Prostate gland (tissue), 2 donors: ENCODE data around the gene EEF1A2.

Source experiments
- CTCF ChIP-seq, 4 experiments: fragments of 200-600 bp in 2 of 4; fragments of 450-650 bp in 2 of 4; sonication (generic) in 2 of 4; IDR thresholded peaks; 1 replicate in 3 of 4; 2 replicates in 1 of 4; pipeline ENCODE4 v1.5.1; 2016 to 2019; ENCODE audit warnings: antibody characterized with exemption in 4 of 4, mild to moderate bottlenecking in 2 of 4, moderate library complexity in 2 of 4
- POLR2A ChIP-seq: fragments of 450-650 bp; IDR thresholded peaks from one replicate; pipeline ENCODE4 v1.6.1; 2016; ENCODE audit warnings: antibody characterized with exemption, mild to moderate bottlenecking
- POLR2AphosphoS5 ChIP-seq: sonication (generic); formaldehyde crosslinking; IDR thresholded peaks from one replicate; pipeline ENCODE4 v1.6.1; 2017; ENCODE audit warnings: antibody characterized with exemption

GRCh38 chr20:63518351-63518861 lies 19.5 kb upstream of the EEF1A2 start:
- TF ChIP-seq CTCF (IDR thresholded peaks at IDR 0.05), result no peak
- TF ChIP-seq POLR2AphosphoS5, result no peak
- TF ChIP-seq POLR2A, result no peak
